Measurements from ENCODE around the gene YKT6.

Gene YKT6

GRCh38 chr7:44240376-44240775, 39.6 kb downstream of the YKT6 start:
- no peak for DNase-seq (ENCODE audit: extremely low spot score)
- ChIA-PET CTCF (interaction anchor here (0.6 to 6.8 kb wide), 40 partner anchors 9 to 341 kb away, joined by 3 to 117 read pairs (median 5); partner anchors contain the start of genes DDX56, NUDCD3 and POLD2), POLR2A (no interaction called here)
- TF ChIP-seq, protein P1, sequence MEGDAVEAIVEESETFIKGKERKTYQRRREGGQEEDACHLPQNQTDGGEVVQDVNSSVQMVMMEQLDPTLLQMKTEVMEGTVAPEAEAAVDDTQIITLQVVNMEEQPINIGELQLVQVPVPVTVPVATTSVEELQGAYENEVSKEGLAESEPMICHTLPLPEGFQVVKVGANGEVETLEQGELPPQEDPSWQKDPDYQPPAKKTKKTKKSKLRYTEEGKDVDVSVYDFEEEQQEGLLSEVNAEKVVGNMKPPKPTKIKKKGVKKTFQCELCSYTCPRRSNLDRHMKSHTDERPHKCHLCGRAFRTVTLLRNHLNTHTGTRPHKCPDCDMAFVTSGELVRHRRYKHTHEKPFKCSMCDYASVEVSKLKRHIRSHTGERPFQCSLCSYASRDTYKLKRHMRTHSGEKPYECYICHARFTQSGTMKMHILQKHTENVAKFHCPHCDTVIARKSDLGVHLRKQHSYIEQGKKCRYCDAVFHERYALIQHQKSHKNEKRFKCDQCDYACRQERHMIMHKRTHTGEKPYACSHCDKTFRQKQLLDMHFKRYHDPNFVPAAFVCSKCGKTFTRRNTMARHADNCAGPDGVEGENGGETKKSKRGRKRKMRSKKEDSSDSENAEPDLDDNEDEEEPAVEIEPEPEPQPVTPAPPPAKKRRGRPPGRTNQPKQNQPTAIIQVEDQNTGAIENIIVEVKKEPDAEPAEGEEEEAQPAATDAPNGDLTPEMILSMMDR (IDR thresholded peaks at IDR 0.05; ENCODE audit: control extremely low read depth, extremely low read depth, low read depth, missing control alignments), result no peak

- CTCF ChIA-PET, result interaction anchor here (0.6 to 6.8 kb wide), 47 partner anchors 8 to 332 kb away, joined by 3 to 117 read pairs (median 4); partner anchors contain the start of genes DDX56, NUDCD3 and POLD2
- DNase-seq (ENCODE audit: extremely low spot score), result peak; percentile 90
- TF ChIP-seq, protein P1 (IDR thresholded peaks at IDR 0.05; ENCODE audit: control extremely low read depth, extremely low read depth, low read depth, missing control alignments), result peak; percentile 86
- POLR2A ChIA-PET, result interaction anchor here (0.6 kb wide), 1 partner anchor 99 kb away, joined by 8 read pairs; no protein-coding TSS in a partner anchor
Measured at GRCh38 chr7:44240983-44241510, 40.3 kb downstream of the YKT6 start.

- no peak for DNase-seq (ENCODE audit: extremely low spot score)
- CTCF ChIA-PET, result interaction anchor here (1.2 to 6.8 kb wide), 20 partner anchors 10 to 331 kb away, joined by 3 to 117 read pairs (median 7); partner anchors contain the start of genes DDX56, NUDCD3 and POLD2
- TF ChIP-seq, protein P1 (IDR thresholded peaks at IDR 0.05; ENCODE audit: control extremely low read depth, extremely low read depth, low read depth, missing control alignments), result no peak
- POLR2A ChIA-PET, result no interaction called here
Measured at GRCh38 chr7:44242091-44242490, 41.3 kb downstream of the YKT6 start.

DNA sequence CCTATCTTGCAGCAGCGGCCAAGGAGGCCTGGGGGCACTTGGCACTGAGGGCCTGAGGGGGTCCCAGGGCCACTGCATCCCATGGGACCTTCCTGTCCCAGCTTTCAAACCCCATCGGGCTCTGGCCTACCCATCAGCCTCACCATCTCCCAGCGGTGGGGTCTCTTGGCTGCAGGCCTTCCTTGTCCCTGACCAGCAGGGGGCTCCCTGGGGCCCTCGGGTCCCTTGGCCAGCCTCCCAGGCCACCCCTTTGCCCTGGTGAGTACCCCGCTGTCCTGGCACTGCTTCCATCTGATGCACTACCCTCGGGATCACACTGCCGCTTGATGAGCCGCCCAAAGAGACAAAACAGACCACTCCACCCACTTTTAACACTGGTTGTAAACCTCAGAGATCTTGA, 43.5 kb downstream of the YKT6 start:
- peak; percentile 78 for DNase-seq (ENCODE audit: extremely low spot score)
- TF ChIP-seq, protein P1 (IDR thresholded peaks at IDR 0.05; ENCODE audit: control extremely low read depth, extremely low read depth, low read depth, missing control alignments), result peak; percentile 70
- ChIA-PET POLR2A (no interaction called here), CTCF (interaction anchor here (0.8 to 6.8 kb wide), 11 partner anchors 12 to 322 kb away, joined by 3 to 117 read pairs (median 4); no protein-coding TSS in a partner anchor)

- CTCF ChIA-PET, result interaction anchor here (1.3 to 6.8 kb wide), 2 partner anchors 61 to 320 kb away, joined by 3 to 65 read pairs; no protein-coding TSS in a partner anchor
- no peak for DNase-seq (ENCODE audit: extremely low spot score)
- POLR2A ChIA-PET, result no interaction called here
- TF ChIP-seq, protein P1 (IDR thresholded peaks at IDR 0.05; ENCODE audit: control extremely low read depth, extremely low read depth, low read depth, missing control alignments), result no peak
Measured at GRCh38 chr7:44246396-44247113, 45.8 kb downstream of the YKT6 start.

DNA sequence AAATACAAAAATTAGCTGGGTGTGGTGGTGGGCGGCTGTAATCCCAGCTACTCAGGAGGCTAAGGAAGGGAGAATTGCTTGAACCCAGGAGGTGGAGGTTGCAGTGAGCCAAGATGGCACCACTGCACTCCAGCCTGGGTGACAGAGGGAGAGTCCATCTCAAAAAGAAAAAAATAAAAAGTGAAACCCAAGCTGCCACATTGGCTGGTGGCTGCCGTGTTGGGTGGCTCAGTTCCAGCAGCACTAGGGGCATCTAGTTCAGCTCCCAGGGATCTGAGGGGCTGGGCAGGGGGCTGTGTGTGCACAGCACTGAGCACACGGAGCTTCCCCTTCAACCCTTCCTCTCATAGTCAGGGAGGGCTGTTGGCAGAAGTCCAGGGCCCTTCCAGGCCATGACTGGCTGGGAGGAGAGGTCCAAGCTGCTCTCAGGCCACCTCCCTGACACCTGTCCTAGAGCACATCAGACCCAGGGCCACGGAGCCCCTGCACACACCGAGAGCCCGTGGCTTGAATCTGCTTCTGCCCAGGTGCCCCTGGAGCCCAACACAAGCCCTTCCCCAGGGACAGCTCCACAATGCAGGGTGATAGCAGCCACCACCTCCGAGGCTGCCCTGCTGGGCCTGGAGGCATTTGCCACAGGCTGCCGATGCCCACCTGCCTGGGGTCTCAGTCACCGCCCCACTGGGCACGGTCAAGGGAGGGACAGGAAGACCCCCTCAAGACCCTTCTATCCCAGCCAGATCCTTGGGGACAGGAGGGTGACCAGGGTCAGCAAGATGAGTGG, 47.3 kb downstream of the YKT6 start:
- ChIA-PET CTCF (interaction anchor here (1.5 to 2.5 kb wide), 2 partner anchors 10 to 317 kb away, joined by 3 to 8 read pairs; no protein-coding TSS in a partner anchor), POLR2A (no interaction called here)
- TF ChIP-seq, protein P1 (IDR thresholded peaks at IDR 0.05; ENCODE audit: control extremely low read depth, extremely low read depth, low read depth, missing control alignments), result no peak
- no peak for DNase-seq (ENCODE audit: extremely low spot score)
